Eye (tissue), 1 donor: ENCODE results near the gene NOLC1.
"Not testable (repeated sequence)": the region's sequence is repeated elsewhere in the genome, so short reads cannot be mapped to it uniquely, and the experiment has no call there.

Source experiments
- DNase-seq: peaks from one replicate; pipeline ENCODE4 v3.0.0-alpha.2; 2015

Gene NOLC1

GRCh38 chr10:102157224-102157623 is 5.0 kb downstream of the NOLC1 start:
- DNase-seq: no peak

- no peak for DNase-seq
Measured at GRCh38 chr10:102159051-102159597, 6.9 kb downstream of the NOLC1 start.

GRCh38 chr10:102159831-102160230 is 7.6 kb downstream of the NOLC1 start:
- DNase-seq: no peak

GRCh38 chr10:102163342-102163989 is 11.3 kb downstream of the NOLC1 start:
- DNase-seq: no peak

- DNase-seq: no peak
Measured at GRCh38 chr10:102167861-102168260, 15.7 kb downstream of the NOLC1 start.

- no peak for DNase-seq
Measured at GRCh38 chr10:102170602-102171001, 18.4 kb downstream of the NOLC1 start.

GRCh38 chr10:102172288-102172687 is 20.1 kb downstream of the NOLC1 start:
- DNase-seq: no peak

GRCh38 chr10:102175415-102175814 is 23.2 kb downstream of the NOLC1 start:
- DNase-seq: no peak

- no peak for DNase-seq
Measured at GRCh38 chr10:102184606-102185005, 32.4 kb downstream of the NOLC1 start.

- DNase-seq: no peak
Measured at GRCh38 chr10:102185272-102185671, 33.1 kb downstream of the NOLC1 start.

GRCh38 chr10:102185811-102186527 is 33.8 kb downstream of the NOLC1 start:
- DNase-seq: peak; percentile 13

GRCh38 chr10:102188298-102188940 is 36.2 kb downstream of the NOLC1 start:
- DNase-seq: no peak

- DNase-seq: not testable (repeated sequence)
Measured at GRCh38 chr10:102188941-102189898, 37.0 kb downstream of the NOLC1 start.

GRCh38 chr10:102191956-102192355 is 39.8 kb downstream of the NOLC1 start:
- DNase-seq: no peak

GRCh38 chr10:102195296-102195870 is 43.2 kb downstream of the NOLC1 start:
- DNase-seq: no peak

GRCh38 chr10:102196893-102197292 is 44.7 kb downstream of the NOLC1 start:
- DNase-seq: no peak

GRCh38 chr10:102198027-102198426 is 45.8 kb downstream of the NOLC1 start:
- DNase-seq: no peak

GRCh38 chr10:102200751-102201640 is 48.8 kb downstream of the NOLC1 start:
- DNase-seq: no peak

- DNase-seq: no peak
Measured at GRCh38 chr10:102202386-102202785, 50.2 kb downstream of the NOLC1 start.

GRCh38 chr10:102208311-102209035 is 56.3 kb downstream of the NOLC1 start:
- DNase-seq: no peak
